HG03439 (cell line): Measurements from ENCODE around the gene ADGRB2.
"Not testable (repeated sequence)": the region's sequence is repeated elsewhere in the genome, so short reads cannot be mapped to it uniquely, and the experiment has no call there.

ENCODE experiments used
- ATAC-seq: cut with Tn5 transposase; IDR thresholded peaks from one replicate; pipeline ENCODE4 v1.9.1; 2021; ENCODE audit warnings: mild to moderate bottlenecking, moderate library complexity; ENCODE audit not compliant: unreplicated experiment

The ADGRB2 gene

GRCh38 chr1:31730336-31731048, 33.6 kb downstream of the ADGRB2 start:
- ATAC-seq: no peak

- no peak for ATAC-seq
These were observed 36.3 kb downstream of the ADGRB2 start for GRCh38 chr1:31727849-31728248.

DNA sequence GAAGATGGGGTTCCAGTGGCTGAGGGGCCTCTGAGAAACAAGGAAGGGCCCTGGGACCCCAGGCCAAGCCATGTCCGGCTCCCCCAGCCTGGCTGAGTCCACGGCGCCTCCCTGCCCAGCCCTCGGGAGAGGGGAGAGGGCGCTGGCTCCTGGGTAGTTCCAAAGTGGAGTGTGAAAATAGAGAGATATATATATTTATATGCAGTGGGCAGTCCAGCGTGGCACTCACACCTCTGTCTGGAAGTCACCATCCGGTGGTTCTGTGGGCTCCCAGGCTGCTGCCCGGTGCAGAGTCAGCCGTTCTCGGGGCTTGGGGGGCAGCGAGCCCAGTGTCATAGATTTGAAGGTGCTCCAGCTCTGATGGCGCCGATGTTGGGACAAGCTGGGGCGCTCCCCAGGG, 36.9 kb downstream of the ADGRB2 start:
- ATAC-seq: no peak

GRCh38 chr1:31726715-31727114, 37.4 kb downstream of the ADGRB2 start:
- no peak for ATAC-seq

DNA sequence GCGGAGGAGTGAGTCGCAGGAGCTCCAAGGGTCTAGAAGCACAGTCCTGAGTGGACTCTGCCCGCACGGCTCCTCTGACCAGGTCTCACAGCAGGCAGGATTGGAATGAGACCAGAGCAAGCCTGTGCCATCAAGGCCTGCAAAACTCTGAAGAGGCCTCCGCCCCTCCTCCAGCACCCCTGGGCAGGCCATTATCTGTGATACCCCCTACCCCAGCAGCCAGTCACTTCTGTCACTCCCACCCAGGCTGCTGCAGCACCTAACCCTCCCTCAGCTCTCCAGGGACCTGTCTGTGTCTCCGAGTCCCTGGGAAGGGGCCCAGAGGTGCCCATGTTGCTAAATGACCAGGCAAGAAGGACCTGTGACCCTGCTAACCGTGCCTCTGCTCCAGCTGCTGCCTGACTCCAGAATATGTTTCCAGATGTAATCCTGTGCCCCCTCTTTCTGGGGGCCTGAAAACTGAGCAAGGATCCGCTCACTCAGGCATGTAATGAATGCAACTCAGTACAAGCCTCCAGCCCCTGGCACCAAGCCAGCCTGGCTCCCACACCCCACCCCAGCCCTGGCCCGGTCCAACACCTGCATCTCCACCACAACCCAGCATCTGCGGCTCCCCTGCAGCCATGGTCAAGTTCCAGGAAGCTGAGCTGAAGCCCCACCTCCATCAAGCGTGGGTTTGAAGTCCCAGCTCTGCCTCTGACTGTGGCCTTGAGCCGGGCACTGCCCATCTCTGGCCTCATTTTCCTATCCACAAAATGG, 38.2 kb downstream of the ADGRB2 start:
- no peak for ATAC-seq

DNA sequence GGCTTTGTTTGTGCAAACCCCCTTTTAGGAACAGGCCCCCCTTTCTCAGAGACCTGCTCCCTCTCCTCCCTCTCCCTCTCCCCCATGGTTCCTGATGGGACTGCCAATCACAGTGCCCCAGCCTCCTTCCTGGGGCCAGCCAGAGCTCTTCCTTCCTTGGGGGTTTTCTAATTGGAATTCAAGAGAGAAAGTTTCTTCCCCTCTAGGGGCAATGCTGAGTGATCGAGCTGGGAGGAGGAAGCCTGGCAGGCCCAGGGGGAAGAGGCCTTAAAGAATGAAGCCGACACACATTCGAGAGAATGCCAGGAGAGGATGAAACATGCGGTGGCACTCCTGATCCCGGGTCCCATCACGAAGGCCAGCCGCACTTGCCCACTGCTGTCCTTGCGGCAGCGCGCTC, 39.0 kb downstream of the ADGRB2 start:
- no peak for ATAC-seq

DNA sequence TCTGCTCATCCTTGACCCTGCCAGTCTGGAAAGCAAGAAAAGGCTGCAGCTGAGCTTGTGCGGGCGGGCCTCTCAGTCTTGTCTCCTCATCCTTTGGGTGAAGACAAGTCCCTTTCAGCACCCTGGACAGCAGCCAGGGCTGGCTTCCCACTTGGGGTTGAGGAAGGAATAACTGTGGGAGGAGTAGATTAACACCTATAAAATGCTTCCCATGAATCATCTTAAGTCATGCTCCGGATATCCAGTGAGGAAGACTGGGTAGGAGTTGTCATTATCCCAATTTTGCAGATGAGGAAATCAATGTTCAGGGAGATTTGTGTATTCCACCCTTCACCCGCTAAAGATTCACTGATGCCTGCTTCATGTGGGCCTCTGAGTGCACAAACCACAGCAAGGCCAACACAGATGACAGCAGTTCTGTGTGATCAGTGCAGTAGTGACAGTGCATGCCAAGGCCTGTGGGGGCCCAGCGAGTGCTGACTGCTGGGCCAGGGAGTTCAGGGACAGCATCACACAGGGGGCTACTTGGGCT, 40.2 kb downstream of the ADGRB2 start:
- no peak for ATAC-seq

DNA sequence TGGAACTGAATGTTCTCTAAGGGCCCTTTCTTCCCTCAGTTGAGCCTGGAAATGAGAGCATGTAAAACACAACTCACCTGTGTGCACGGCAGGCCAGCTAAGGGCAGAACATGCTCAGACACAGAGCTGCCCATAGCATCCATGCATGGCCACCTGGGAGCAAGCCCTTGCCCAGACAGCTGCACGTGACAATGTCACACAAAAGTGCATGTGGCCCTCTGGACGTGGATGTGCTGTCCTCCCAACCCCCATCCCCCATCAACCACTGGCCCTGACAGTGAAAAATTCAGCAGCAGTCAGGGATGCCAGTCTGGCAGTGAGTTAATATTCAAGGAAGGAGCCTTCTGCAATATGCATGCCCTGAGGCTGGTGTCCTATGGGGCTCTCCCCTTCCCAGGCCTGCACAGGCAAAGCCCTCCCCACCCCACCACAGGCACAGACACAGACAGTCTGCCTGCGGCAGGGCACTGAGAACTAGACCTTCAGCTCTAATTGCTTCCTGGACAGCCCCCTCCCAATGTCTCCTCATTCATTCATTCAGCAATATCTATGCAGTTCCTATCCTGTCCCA, 45.7 kb downstream of the ADGRB2 start:
- ATAC-seq: no peak

GRCh38 chr1:31717341-31717740, 46.8 kb downstream of the ADGRB2 start:
- no peak for ATAC-seq

GRCh38 chr1:31715873-31716220, 48.3 kb downstream of the ADGRB2 start:
- no peak for ATAC-seq

DNA sequence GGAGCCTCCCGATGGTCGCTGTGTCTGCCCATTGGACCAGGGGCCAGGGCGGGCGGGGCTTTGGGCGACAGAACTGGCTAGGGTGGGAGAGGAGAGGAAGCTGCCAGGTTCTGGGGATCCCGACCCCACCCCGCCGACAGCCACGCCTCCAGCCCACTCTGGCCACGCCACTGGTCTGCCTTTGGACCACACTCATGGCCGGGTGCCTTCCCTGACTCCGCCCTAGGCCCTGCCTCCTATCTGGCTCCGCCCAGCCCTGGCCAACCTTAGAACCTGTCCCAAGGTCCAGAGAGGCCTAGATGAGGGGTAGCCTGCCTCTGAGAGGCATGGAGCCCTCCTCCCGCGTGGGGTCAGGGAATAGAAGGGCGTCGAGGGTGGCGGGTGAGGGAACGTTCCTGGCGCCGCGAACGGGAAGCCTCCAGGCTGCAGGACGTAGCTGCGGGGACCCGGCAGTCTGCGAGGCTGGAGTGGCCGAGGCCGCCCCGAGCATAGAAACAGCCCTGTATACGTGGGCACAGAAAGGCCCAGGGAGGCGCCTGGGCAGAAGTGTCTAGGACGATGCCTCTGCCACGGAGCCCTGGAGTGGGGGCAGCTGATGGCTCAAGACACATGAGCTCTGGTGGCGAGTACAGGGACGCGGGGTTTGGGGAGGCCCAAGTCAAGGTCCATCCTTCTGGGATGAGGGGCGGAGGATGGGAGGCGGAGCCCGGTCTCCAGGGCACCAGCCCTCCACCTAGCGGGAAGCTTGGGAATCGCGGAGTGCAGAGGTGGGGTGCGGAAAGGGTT, 48.9 kb downstream of the ADGRB2 start:
- ATAC-seq: no peak

DNA sequence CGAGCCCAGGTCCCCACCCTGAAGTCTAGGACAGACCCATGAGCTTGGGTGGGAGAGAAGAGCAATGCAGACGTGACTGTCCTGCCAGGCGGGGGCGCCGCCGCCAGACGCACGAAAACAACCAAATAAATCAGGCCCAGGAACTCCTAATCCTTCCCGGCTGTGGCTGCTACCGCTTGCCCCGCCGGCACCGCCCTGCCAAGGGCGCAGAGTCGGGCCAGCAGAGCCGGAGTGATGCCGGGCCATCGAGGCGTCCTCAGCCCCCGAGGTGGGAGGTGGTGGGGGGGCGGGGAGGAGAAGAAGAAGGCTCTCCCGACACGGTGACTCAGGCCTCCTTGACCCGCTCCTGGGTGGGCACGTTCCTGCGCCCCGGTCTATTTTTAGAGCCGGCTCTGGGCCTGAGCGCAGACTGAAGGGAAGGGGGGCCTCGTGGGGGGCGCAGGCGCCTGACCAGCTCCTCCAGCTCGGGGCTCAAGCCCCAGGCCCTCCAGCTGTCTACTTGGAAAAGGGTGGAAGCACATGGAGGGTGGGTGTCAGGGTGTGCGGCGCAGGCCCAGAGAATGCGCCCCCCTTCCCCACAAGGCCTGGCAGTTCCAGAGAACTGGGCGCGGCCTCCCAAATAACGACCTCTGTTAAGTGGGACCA, 49.6 kb downstream of the ADGRB2 start:
- no peak for ATAC-seq

DNA sequence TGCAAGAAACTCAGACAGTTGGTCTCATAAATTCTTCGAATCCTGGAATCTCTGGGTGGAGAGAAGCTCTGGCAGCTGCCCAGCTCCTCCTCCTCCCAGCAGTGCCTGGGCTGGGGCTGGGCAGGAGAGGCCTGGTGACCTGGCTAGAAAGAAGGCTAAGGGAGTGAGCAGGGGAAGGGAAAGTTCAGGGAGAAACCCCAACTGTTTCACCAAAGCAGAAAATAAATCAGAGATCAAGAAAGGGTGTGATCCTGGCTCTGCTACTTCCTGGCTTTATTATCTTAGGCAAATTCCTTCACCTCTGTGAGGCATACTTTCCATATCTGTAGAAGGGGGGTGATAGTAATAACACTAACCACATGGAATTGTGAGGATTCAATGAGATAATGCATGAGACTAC, 51.5 kb downstream of the ADGRB2 start:
- no peak for ATAC-seq

DNA sequence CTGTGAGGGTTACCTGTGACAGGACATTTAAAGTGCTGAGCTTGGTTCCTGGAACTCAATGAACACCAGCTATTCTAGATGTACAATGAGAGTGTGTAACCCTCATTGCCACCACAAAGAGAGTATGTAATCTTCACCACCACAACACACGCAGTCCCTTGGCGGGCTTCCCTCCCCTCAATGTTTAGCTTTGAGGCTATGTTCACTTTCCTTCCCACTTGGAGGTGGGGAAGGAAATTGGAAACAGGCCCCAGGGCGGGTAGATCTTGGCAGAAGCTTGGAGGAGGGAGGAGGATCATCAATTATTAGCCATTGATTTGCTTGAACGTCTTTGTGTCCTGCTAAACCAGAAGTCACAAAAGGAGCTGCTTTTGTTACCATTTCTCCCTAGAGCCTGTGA, 52.1 kb downstream of the ADGRB2 start:
- no peak for ATAC-seq

DNA sequence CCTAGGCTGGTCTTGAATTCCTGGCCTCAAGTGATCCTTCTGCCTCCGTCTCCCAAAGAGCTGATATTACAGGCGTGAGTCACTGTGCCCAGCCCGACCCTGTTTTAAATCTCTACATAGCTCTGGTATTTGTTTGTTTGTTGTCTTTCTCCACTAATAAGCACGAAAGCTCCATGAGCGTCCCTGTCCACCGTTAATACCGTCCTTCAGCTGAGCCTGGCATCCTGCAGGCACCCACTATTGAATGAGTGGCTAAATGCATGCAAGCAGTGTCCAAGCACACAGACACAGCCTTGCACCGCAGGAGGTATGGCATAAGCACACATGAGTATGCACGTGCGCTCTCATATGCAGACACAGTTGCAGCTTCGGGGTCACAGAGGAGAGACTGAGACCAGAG, 55.8 kb downstream of the ADGRB2 start:
- ATAC-seq: no peak

- no peak for ATAC-seq
These were observed 56.4 kb downstream of the ADGRB2 start for GRCh38 chr1:31707711-31708110.

DNA sequence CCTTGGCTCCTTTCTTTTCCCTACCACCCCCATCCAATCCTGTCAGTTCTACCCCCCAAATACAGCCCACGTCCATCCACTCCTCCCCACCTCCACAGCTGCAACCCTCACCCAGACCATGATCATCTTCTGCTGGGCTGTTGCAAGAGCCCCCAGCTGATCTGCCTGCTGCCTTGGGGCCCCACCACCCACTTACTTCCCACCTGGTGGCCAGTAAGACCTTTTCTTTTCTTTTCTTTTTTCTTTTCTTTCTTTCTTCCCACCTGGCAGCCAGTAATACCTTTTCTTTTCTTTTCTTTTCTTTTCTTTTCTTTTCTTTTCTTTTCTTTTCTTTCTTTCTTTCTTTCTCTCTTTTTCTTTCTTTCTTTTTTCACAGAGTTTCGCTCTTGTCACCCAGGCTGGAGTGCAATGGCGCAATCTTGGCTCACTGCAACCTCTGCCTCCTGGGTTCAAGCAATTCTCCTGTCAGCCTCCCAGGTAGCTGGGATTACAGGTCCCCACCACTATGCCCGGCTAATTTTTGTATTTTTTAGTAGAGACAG, 57.0 kb downstream of the ADGRB2 start:
- not testable (repeated sequence) for ATAC-seq

DNA sequence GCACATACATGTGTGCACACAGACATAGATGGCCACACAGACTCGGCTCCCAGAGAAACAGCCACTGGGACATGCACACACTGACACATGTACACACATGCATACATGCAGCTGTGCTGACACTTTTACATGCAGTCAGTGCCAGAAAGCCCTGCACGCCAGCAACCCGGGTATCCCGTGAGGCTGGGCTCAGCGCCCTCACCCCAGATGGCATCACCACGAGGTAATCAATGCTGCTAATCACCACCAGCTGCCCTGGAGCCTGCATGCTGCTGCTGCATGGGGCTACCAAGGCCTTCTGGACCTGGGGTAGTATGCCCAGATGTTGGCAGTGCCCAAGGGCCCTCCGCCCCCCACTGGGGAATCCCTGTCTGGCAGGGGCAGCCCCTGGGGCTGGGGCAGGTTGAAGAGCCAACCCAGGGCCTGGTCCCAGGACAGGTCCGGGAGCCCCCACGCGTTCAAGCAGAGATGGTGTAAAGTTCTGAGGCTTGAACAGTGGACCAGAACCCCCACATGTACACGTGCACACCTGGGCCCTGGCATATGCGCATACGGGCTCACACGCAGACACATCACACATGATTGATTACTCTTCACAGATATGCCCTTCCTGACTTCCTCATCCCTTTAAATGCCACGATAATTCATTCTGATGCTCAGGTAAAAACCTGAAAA, 57.6 kb downstream of the ADGRB2 start:
- no peak for ATAC-seq

- ATAC-seq: no peak
These were observed 58.9 kb downstream of the ADGRB2 start for GRCh38 chr1:31705080-31705866.
